AG09319 (cell line): ENCODE measurements around the gene SMOC1.

Experiments used
- DNase-seq: peaks from one replicate; pipeline ENCODE4 v3.0.0-alpha.2; 2010; ENCODE audit warnings: low read depth; ENCODE audit errors: extremely low read depth
- CTCF ChIP-seq: IDR thresholded peaks from 2 replicates; pipeline ENCODE4 v1.5.1; 2011; ENCODE audit warnings: low read depth, mild to moderate bottlenecking, inconsistent platforms, low read length, moderate library complexity

The SMOC1 gene

DNA sequence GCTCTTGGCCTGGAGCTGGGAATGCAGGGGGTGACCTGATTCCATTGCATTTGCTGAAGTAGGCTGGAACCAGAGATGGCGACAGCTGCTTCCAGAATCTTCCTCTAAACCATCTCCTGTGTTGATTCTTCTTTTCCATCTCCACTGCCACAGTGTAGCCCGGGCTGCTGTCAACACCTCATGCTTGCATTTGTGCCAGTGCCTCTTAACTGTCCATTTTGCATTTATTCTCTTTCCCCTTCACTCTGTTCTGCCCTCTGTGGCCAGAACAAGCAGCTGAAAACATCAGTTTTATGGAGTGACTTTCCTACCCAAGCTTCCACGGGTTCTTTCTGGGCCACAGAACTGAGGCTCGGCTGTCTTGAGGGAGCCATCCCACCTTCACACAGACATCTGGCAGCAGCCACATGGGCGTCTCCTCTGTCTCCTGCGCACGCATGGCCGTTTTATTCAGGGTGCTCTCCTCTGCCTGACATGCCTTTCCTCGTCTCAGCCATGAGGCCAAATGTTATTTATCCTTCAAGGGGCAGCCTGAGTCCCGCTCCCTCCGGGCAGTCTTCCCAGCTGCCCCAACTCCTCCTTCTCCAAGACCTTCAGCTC, 51.7 kb downstream of the SMOC1 start:
- no peak for DNase-seq
- TF ChIP-seq CTCF = no peak

DNA sequence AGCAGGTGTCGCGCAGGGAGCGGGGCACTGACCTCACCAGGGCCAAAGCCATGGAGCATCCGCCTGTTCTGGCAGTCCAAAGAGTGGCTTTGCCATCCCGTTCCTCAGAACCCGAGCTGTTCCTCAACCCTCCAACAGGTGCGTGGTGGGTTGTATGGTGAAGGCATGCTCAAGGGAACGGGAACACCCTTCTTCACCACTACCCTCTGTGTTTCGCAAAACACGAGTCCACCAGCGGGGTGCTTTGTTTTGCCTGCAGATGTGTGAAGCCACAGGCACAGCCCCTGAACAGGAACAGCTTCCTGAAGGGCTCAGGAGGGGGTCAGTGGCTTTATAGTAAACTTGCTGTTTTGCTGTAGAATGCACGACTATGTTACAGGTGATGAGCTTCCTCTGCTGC, 52.7 kb downstream of the SMOC1 start:
- TF ChIP-seq CTCF = no peak
- no peak for DNase-seq

DNA sequence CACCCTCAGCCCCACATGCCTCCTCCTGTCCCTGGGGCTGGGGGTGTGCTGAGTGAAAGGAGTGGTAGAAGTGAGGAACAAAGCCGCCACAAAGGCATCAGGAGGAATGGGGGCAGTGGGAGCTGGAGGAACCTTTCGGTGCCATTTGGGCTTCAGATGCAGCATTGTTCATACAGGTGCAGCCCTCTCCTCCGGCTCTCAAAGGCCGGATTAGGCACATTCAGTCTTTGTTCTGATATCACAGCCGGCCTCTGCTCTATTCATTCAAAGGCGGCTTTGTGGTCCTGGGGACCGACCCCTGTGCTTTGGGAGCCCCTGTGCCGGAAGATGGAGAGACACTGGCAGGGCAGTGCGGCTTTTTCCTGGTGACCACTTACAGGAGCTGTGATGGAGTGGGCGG, 53.2 kb downstream of the SMOC1 start:
- TF ChIP-seq CTCF = no peak
- no peak for DNase-seq

DNA sequence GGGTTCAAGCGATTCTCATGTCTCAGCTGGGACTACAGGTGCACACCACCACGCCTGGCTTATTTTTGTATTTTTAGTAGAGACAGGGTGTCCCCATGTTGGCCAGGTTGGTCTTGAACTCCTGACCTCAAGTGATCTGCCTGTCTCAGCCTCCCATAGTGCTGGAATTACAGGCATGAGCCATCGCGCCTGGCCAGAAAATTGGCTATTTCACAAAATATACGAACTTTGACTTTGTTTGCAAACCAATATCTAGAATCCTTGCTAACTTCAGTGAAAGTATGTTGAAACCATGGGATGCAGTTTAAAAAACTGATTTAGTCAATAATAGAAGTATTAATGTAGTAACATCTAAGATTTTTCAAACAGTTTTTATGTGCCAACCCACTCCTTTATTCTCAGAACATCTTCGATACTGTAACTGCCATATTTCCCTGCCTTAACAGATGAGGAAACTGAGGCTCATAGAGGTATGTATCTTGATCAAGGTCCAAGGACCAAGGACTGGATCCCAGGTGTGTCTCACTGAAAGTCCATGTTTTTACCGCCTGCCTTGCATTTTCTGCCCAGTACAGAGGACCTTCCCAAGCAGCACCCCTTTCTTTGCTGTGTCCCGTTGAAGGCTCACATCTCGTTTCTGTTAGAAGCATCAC, 54.5 kb downstream of the SMOC1 start:
- DNase-seq = no peak
- no peak for TF ChIP-seq CTCF

GRCh38 chr14:69937367-69938081, 58.3 kb downstream of the SMOC1 start:
- no peak for DNase-seq

DNA sequence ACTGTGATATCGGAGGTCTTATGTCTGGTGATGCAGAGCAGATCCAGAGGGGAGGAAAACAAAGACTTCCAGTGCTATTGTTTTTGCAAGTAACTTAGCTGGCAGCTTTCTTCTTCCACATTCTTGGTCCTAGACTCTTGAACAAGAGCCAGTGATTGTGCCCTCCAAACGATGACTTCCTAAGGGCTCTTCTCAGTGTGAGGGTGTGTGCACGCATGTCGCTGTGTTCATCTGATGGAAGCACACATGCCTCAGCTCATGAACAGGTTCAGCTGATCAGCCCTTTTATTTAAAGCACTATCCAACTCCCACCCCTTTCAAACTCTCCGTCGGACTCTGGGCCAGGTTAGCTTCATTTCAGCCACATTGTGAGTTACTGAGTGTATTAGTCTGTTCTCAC, 59.5 kb downstream of the SMOC1 start:
- no peak for TF ChIP-seq CTCF
- no peak for DNase-seq

More at GRCh38 chr14:69937367-69938081, 58.3 kb downstream of the SMOC1 start:
- no peak for TF ChIP-seq CTCF
